K562 (cell line): ENCODE results near the gene UBE2E2. TPM values are rescaled to one million over a fixed set of nuclear protein-coding genes. Genes with fewer than 3 reads are reported as not detected.

Experiments
- CEBPG ChIP-seq, 3 experiments: fragments of 200-800 bp in 1 of 3; sonication (Bioruptor generic) in 1 of 3; sonication (generic) in 1 of 3; formaldehyde crosslinking in 1 of 3; IDR thresholded peaks in 2 of 3; conservative IDR thresholded peaks in 1 of 3; 2 replicates each; pipeline versions ENCODE4 v1.6.1 to v1.8.0; 2016 to 2022; ENCODE audit warnings: missing compliant biosample characterization in 2 of 3, missing genetic modification characterization in 2 of 3, mild to moderate bottlenecking in 1 of 3, missing genetic modification reagents in 1 of 3
- MCM3 ChIP-seq: fragments of 450-650 bp; IDR thresholded peaks from 2 replicates; pipeline ENCODE4 v1.6.1; 2016
- NR1H2 ChIP-seq: sonication (generic); formaldehyde crosslinking; IDR thresholded peaks from 2 replicates; pipeline ENCODE4 v1.4.0; 2020; ENCODE audit warnings: mild to moderate bottlenecking, missing genetic modification reagents
- SRSF7 ChIP-seq: fragments of 200-400 bp; formaldehyde crosslinking; optimal IDR thresholded peaks from 2 replicates; pipeline ENCODE3; 2017; ENCODE audit warnings: mild to moderate bottlenecking, low read depth, low read length
- ZNF311 ChIP-seq: fragments of 250-450 bp; sonication (Bioruptor Pico); IDR thresholded peaks from 2 replicates; pipeline ENCODE4 v1.4.0; 2020; ENCODE audit warnings: mild to moderate bottlenecking, moderate library complexity
- polyA plus RNA-seq, 8 experiments: library from polyadenylated mRNA; depleted of rRNA in 4 of 8; stranded (reverse) in 5 of 8; unstranded in 3 of 8; fragments of >200 nt; fragmentation: Nextera tagmentation in 2 of 8; fragmentation: Illumina TruSeq in 1 of 8; extraction: Ambion mirVana in 2 of 8; extraction: Trizol in 1 of 8; gene quantifications; 2 replicates each; pipeline versions ENCODE4 v1.2.1 to v1.2.3, GENCODE V29; 2011 to 2014; ENCODE audit warnings: inconsistent platforms in 1 of 8, missing spikeins in 1 of 8
- total RNA-seq, 7 experiments: library from RNA; depleted of rRNA in 6 of 7; stranded (reverse); fragments of >200 nt in 6 of 7; fragmentation: Illumina TruSeq in 2 of 7; extraction: Trizol in 2 of 7; gene quantifications; 2 replicates each; pipeline versions ENCODE4 v1.2.1 to v1.2.3, GENCODE V29; 2011 to 2021; ENCODE audit warnings: low replicate concordance in 1 of 7
- TF ChIP-seq, protein P1 (sequence below), 2 experiments: fragments of 450-650 bp; formaldehyde crosslinking in 1 of 2; IDR thresholded peaks; 2 replicates each; pipeline versions ENCODE4 v1.4.0 to v1.6.1; 2014 to 2020; ENCODE audit warnings: mild to moderate bottlenecking in 2 of 2, borderline replicate concordance in 1 of 2, low read depth in 1 of 2

The UBE2E2 gene
- total and polyA plus RNA-seq, 9 of the 15 experiments (the other 6 are each of a cell fraction or from before 2014, with no cell fraction given) = 0.22 to 5.1 (median 1.9) TPM

DNA sequence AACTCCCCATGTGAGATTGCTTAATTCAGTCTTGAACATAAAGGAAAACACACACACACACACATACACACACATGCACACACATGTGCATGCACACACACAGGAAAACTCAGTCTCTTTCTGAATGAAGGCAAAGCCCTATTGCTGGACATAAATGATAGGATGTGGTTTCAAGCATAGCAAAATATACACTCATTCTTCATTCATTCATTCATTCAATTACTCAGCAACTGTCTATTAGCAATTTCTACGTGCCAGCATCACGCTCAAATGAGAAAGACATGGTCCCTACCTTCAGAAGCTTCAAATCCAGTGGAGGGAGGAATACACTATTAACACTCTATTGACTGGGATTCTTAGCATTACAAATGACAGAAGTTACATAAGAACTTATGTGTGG is 41.8 kb upstream of the UBE2E2 start (continued):
- TF ChIP-seq, protein P1, sequence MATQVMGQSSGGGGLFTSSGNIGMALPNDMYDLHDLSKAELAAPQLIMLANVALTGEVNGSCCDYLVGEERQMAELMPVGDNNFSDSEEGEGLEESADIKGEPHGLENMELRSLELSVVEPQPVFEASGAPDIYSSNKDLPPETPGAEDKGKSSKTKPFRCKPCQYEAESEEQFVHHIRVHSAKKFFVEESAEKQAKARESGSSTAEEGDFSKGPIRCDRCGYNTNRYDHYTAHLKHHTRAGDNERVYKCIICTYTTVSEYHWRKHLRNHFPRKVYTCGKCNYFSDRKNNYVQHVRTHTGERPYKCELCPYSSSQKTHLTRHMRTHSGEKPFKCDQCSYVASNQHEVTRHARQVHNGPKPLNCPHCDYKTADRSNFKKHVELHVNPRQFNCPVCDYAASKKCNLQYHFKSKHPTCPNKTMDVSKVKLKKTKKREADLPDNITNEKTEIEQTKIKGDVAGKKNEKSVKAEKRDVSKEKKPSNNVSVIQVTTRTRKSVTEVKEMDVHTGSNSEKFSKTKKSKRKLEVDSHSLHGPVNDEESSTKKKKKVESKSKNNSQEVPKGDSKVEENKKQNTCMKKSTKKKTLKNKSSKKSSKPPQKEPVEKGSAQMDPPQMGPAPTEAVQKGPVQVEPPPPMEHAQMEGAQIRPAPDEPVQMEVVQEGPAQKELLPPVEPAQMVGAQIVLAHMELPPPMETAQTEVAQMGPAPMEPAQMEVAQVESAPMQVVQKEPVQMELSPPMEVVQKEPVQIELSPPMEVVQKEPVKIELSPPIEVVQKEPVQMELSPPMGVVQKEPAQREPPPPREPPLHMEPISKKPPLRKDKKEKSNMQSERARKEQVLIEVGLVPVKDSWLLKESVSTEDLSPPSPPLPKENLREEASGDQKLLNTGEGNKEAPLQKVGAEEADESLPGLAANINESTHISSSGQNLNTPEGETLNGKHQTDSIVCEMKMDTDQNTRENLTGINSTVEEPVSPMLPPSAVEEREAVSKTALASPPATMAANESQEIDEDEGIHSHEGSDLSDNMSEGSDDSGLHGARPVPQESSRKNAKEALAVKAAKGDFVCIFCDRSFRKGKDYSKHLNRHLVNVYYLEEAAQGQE (IDR thresholded peaks at IDR 0.05; ENCODE audit: borderline replicate concordance) = no peak
- TF ChIP-seq, protein P1 (CRISPR knock-in tag; IDR thresholded peaks at IDR 0.05; ENCODE audit: low read depth) = no peak
- TF ChIP-seq MCM3 (no peak), NR1H2 (CRISPR knock-in tag) (no peak), CEBPG (CRISPR knock-in tag; IDR thresholded peaks at IDR 0.05) (no peak), CEBPG (tag; conservative IDR thresholded peaks at IDR 0.05 in 1 of 2, IDR thresholded peaks at IDR 0.05 in 1 of 2) (no peak), ZNF311 (CRISPR knock-in tag) (no peak), SRSF7 (no peak)
